SK-N-SH (cell line): ENCODE results near the gene SOX18. TPM values are rescaled to one million over a fixed set of nuclear protein-coding genes. Genes with fewer than 3 reads are reported as not detected.

Source experiments
- CTCF ChIA-PET: fragments of 300-600, 350-600 bp; formaldehyde crosslinking; extraction: SDS; loops from one replicate; lab custom pipeline; 2021; lab: Yijun Ruan, JAX
- POLR2A ChIA-PET: fragments of 350-600 bp; sonication (Branson Sonifier 250); formaldehyde crosslinking; extraction: SDS; loops from one replicate; lab custom pipeline; 2020; ENCODE audit warnings: antibody characterized with exemption, inconsistent platforms; lab: Yijun Ruan, JAX
- DNase-seq: peaks from one replicate; pipeline ENCODE4 v3.0.0; 2012
- H2AFZ ChIP-seq: fragments of 200-600 bp; sonication (generic); 2 replicates; pipeline ENCODE4 v1.8.1; 2016; ENCODE audit warnings: antibody characterized with exemption, mild to moderate bottlenecking, low read depth
- H3F3A ChIP-seq: fragments of 200-600 bp; sonication (generic); replicated peaks from 2 replicates; pipeline ENCODE3; 2016; ENCODE audit warnings: antibody characterized with exemption, mild to moderate bottlenecking; ENCODE audit not compliant: insufficient read depth
- H3K27ac ChIP-seq, 2 experiments: fragments of 200-500 bp in 1 of 2; fragments of 200-600 bp in 1 of 2; sonication (Bioruptor generic) in 1 of 2; sonication (generic), shearing (Covaris generic) in 1 of 2; 2 replicates each; pipeline versions ENCODE4 v1.5.1 to v1.6.1; 2014 to 2016; ENCODE audit warnings: low read depth in 2 of 2, inconsistent platforms in 1 of 2, low read length in 1 of 2, mild to moderate bottlenecking in 1 of 2, mixed read lengths in 1 of 2
- H3K27me3 ChIP-seq: fragments of 200-600 bp; sonication (generic), shearing (Covaris generic); 2 replicates; pipeline ENCODE4 v1.6.1; 2016; ENCODE audit warnings: mixed run types; ENCODE audit not compliant: insufficient read depth
- H3K36me3 ChIP-seq, 2 experiments: fragments of 200-500 bp in 1 of 2; fragments of 200-600 bp in 1 of 2; sonication (Bioruptor generic) in 1 of 2; sonication (generic) in 1 of 2; replicated peaks in 1 of 2; 2 replicates each; pipeline versions ENCODE3 to v1.5.1; 2014 to 2016; ENCODE audit warnings: low read length in 1 of 2, mild to moderate bottlenecking in 1 of 2; ENCODE audit not compliant: insufficient read depth in 2 of 2, control insufficient read depth in 1 of 2
- H3K4me1 ChIP-seq, 2 experiments: fragments of 200-500 bp in 1 of 2; fragments of 200-600 bp in 1 of 2; sonication (Bioruptor generic) in 1 of 2; sonication (generic), shearing (Covaris generic) in 1 of 2; 2 replicates each; pipeline versions ENCODE4 v1.5.1 to v1.6.1; 2014 to 2016; ENCODE audit warnings: low read depth in 1 of 2, low read length in 1 of 2, mixed run types in 1 of 2; ENCODE audit not compliant: insufficient read depth in 2 of 2, control insufficient read depth in 1 of 2
- H3K4me2 ChIP-seq: fragments of 200-600 bp; sonication (generic), shearing (Covaris generic); 2 replicates; pipeline ENCODE4 v1.6.1; 2017; ENCODE audit warnings: mixed run types
- H3K4me3 ChIP-seq, 2 experiments: fragments of 200-500 bp in 1 of 2; fragments of 200-600 bp in 1 of 2; sonication (Bioruptor generic) in 1 of 2; sonication (generic), shearing (Covaris generic) in 1 of 2; 2 replicates each; pipeline versions ENCODE4 v1.5.1 to v1.8.1; 2014 to 2016; ENCODE audit warnings: low read depth in 2 of 2, inconsistent platforms in 1 of 2, low read length in 1 of 2, mild to moderate bottlenecking in 1 of 2, mixed read lengths in 1 of 2, moderate library complexity in 1 of 2
- H3K79me2 ChIP-seq: fragments of 200-600 bp; sonication (generic); 2 replicates; pipeline ENCODE4 v1.8.1; 2017; ENCODE audit warnings: mild to moderate bottlenecking; ENCODE audit not compliant: insufficient read depth
- H3K9ac ChIP-seq: fragments of 200-600 bp; sonication (generic); 2 replicates; pipeline ENCODE4 v1.6.1; 2017; ENCODE audit warnings: mixed run types
- H3K9me2 ChIP-seq: fragments of 200-600 bp; sonication (generic); 2 replicates; pipeline ENCODE4 v1.6.1; 2017; ENCODE audit warnings: mixed run types
- H3K9me3 ChIP-seq: fragments of 200-600 bp; sonication (generic); 2 replicates; pipeline ENCODE4 v1.6.1; 2017; ENCODE audit warnings: mixed run types, mild to moderate bottlenecking, moderate library complexity
- H4K20me1 ChIP-seq: fragments of 200-600 bp; sonication (generic); 2 replicates; pipeline ENCODE4 v1.6.1; 2017; ENCODE audit warnings: mild to moderate bottlenecking, mixed run types; ENCODE audit not compliant: insufficient read depth
- CHD2 ChIP-seq: fragments of 150-350 bp; IDR thresholded peaks from 2 replicates; pipeline ENCODE4 v1.6.1; 2018; ENCODE audit warnings: low read length; ENCODE audit not compliant: partially characterized antibody
- ELF1 ChIP-seq: IDR thresholded peaks from 2 replicates; pipeline ENCODE4 v1.4.0; 2012
- EZH2phosphoT487 ChIP-seq: fragments of 200-600 bp; sonication (generic); IDR thresholded peaks from 2 replicates; pipeline ENCODE4 v1.6.1; 2017; ENCODE audit warnings: low read depth, mixed run types, mild to moderate bottlenecking, antibody characterized with exemption, moderate library complexity, borderline replicate concordance
- FOSL2 ChIP-seq: IDR thresholded peaks from 2 replicates; pipeline ENCODE4 v1.4.0; 2012; ENCODE audit warnings: low read depth, mild to moderate bottlenecking, moderate library complexity, borderline replicate concordance
- FOXJ3 ChIP-seq: sonication (generic); formaldehyde crosslinking; IDR thresholded peaks from 2 replicates; pipeline ENCODE4 v1.5.1; 2020; ENCODE audit warnings: mild to moderate bottlenecking, missing genetic modification reagents
- GATA2 ChIP-seq: sonication (generic); formaldehyde crosslinking; IDR thresholded peaks from 2 replicates; pipeline ENCODE4 v1.5.0; 2020; ENCODE audit warnings: mild to moderate bottlenecking, missing genetic modification reagents
- POLR2AphosphoS5 ChIP-seq: IDR thresholded peaks from 2 replicates; pipeline ENCODE4 v1.6.1; 2012; ENCODE audit warnings: low read depth, low read length
- RAD21 ChIP-seq: IDR thresholded peaks from 2 replicates; pipeline ENCODE4 v1.6.1; 2012; ENCODE audit warnings: mild to moderate bottlenecking, low read length
- RCOR1 ChIP-seq: fragments of 150-350 bp; IDR thresholded peaks from 2 replicates; pipeline ENCODE4 v1.6.1; 2017; ENCODE audit warnings: antibody characterized with exemption, low read length
- RFX5 ChIP-seq: IDR thresholded peaks from 2 replicates; pipeline ENCODE4 v1.6.1; 2012; ENCODE audit warnings: mild to moderate bottlenecking, improper control_type of control experiment, low read length
- RXRA ChIP-seq: IDR thresholded peaks from 2 replicates; pipeline ENCODE4 v1.4.0; 2012; ENCODE audit warnings: low read depth, mild to moderate bottlenecking, borderline replicate concordance
- SIN3A ChIP-seq: IDR thresholded peaks from 2 replicates; pipeline ENCODE4 v1.6.1; 2012; ENCODE audit warnings: low read depth, mild to moderate bottlenecking, low read length, moderate library complexity, borderline replicate concordance
- TAF1 ChIP-seq: IDR thresholded peaks from 2 replicates; pipeline ENCODE4 v1.6.1; 2012; ENCODE audit warnings: low read depth, mild to moderate bottlenecking, low read length, moderate library complexity, borderline replicate concordance
- TCF12 ChIP-seq: IDR thresholded peaks from 2 replicates; pipeline ENCODE4 v1.4.0; 2012
- WGBS: methylation state at CpG from one replicate; pipeline ENCODE4 v1.1.6; 2017; ENCODE audit warnings: low lambda C conversion rate; 5-methylcytosine and 5-hydroxymethylcytosine counted together
- polyA plus RNA-seq, 3 experiments: library from polyadenylated mRNA; depleted of rRNA; stranded (reverse); fragments of >200 nt; gene quantifications; 2 replicates each; pipeline ENCODE4 v1.2.3, GENCODE V29; 2012
- TF ChIP-seq, protein P1 (sequence below): IDR thresholded peaks from 2 replicates; pipeline ENCODE4 v1.4.0; 2012; ENCODE audit warnings: low read depth, borderline replicate concordance
- TF ChIP-seq, protein P2 (sequence below): IDR thresholded peaks from 2 replicates; pipeline ENCODE4 v1.4.0; 2012; ENCODE audit warnings: low read depth
- TF ChIP-seq, protein P3 (sequence below): IDR thresholded peaks from 2 replicates; pipeline ENCODE4 v1.6.1; 2012; ENCODE audit warnings: mild to moderate bottlenecking, low read depth, low read length, moderate library complexity
- TF ChIP-seq, protein P4 (sequence below): IDR thresholded peaks from 2 replicates; pipeline ENCODE4 v1.4.0; 2012; ENCODE audit warnings: low read depth, borderline replicate concordance
- TF ChIP-seq, protein P5 (sequence below): fragments of 200-600 bp; sonication (generic); IDR thresholded peaks from 2 replicates; pipeline ENCODE4 v1.6.1; 2017; ENCODE audit warnings: antibody characterized with exemption, mild to moderate bottlenecking, moderate library complexity

Gene SOX18
- polyA plus RNA-seq, 1 of the 3 experiments (the other 2 are of a cell fraction): not detected

DNA sequence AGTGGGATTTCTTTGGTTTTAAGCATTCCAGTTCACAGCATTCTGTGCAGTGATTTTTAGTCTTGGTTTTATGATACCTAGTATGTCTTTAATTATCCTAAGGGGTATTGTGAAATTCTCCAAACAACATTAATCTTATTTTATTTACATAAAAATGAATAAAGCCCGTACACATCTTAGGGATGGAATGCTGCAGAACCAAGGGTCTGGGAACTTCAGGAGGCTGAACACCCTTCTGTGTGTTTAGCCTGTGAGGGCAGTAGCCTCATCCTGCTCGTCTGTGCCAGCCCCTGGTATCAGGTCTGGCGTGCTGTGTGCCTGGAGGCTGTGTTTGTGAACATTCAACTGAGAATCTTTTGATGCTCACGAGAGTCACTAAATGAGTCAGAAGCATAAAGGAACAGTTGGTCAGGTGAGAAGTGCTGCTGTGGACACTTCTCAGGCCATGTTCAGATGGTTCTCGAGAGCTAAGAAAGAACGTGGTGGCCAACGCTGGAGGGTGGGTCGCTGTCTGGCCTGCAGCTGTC lies 38.7 kb downstream of the SOX18 start (continued):
- TF ChIP-seq, protein P1, sequence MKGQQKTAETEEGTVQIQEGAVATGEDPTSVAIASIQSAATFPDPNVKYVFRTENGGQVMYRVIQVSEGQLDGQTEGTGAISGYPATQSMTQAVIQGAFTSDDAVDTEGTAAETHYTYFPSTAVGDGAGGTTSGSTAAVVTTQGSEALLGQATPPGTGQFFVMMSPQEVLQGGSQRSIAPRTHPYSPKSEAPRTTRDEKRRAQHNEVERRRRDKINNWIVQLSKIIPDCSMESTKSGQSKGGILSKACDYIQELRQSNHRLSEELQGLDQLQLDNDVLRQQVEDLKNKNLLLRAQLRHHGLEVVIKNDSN: no peak
- TF ChIP-seq SIN3A: no peak
- no peak for TF ChIP-seq TAF1
- no peak for TF ChIP-seq CHD2
- no peak for TF ChIP-seq RXRA
- no peak for TF ChIP-seq EZH2phosphoT487
- TF ChIP-seq, protein P2, sequence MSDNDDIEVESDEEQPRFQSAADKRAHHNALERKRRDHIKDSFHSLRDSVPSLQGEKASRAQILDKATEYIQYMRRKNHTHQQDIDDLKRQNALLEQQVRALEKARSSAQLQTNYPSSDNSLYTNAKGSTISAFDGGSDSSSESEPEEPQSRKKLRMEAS: no peak
- TF ChIP-seq RCOR1: no peak

DNA sequence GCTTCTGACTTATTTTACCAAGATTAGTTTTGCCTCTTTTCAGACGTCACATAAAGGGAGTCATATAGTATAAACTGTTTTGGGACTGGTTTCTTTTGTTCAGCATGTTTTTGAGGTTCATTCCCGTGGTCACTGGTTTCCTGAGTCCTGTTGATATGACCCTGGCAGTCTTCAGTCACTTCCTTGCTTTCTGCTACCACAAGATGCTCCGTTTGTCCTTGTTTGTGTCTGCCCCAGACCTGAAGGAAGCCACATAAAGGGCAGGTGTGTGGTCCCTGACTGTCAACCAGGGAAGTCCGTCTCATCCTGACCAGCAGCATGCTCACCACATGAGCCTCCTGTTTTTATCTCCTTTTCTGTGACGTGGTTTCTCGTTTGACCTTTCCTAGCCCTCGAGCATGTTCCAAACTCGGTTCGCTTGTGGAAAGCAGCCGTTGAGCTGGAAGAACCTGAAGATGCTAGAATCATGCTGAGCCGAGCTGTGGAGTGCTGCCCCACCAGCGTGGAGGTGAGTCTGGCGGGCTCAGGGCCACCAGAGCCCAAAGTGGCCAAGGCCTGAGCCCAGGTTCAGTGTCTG lies 39.5 kb downstream of the SOX18 start:
- Histone ChIP-seq H3F3A (no peaks in the 10 kb centered on the region), H3K79me2 (peaks cover 29% of the 10 kb centered on the region), H3K4me3 (no peak overlapping the region), H3K27ac (no peak overlapping the region), H3K36me3 (peaks cover 43 to 53% of the 10 kb centered on the region in 2 experiments), H3K4me1 (no peaks in the 10 kb centered on the region), H3K4me2 (no peak overlapping the region), H3K27me3 (no peaks in the 10 kb centered on the region), H3K9me3 (no peaks in the 10 kb centered on the region), H2AFZ (no peak overlapping the region), H4K20me1 (no peaks in the 10 kb centered on the region), H3K9ac (no peak overlapping the region), H3K9me2 (no peaks in the 10 kb centered on the region)
- CTCF ChIA-PET: interaction anchor here (0.9 to 1.1 kb wide), 3 partner anchors 12 to 36 kb away, joined by 3 read pairs; no protein-coding TSS in a partner anchor
- no peak for DNase-seq
- TF ChIP-seq, protein P2: no peak
- TF ChIP-seq FOSL2: no peak
- TF ChIP-seq CHD2: no peak
- TF ChIP-seq, protein P3, sequence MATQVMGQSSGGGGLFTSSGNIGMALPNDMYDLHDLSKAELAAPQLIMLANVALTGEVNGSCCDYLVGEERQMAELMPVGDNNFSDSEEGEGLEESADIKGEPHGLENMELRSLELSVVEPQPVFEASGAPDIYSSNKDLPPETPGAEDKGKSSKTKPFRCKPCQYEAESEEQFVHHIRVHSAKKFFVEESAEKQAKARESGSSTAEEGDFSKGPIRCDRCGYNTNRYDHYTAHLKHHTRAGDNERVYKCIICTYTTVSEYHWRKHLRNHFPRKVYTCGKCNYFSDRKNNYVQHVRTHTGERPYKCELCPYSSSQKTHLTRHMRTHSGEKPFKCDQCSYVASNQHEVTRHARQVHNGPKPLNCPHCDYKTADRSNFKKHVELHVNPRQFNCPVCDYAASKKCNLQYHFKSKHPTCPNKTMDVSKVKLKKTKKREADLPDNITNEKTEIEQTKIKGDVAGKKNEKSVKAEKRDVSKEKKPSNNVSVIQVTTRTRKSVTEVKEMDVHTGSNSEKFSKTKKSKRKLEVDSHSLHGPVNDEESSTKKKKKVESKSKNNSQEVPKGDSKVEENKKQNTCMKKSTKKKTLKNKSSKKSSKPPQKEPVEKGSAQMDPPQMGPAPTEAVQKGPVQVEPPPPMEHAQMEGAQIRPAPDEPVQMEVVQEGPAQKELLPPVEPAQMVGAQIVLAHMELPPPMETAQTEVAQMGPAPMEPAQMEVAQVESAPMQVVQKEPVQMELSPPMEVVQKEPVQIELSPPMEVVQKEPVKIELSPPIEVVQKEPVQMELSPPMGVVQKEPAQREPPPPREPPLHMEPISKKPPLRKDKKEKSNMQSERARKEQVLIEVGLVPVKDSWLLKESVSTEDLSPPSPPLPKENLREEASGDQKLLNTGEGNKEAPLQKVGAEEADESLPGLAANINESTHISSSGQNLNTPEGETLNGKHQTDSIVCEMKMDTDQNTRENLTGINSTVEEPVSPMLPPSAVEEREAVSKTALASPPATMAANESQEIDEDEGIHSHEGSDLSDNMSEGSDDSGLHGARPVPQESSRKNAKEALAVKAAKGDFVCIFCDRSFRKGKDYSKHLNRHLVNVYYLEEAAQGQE: no peak
- TF ChIP-seq, protein P4, sequence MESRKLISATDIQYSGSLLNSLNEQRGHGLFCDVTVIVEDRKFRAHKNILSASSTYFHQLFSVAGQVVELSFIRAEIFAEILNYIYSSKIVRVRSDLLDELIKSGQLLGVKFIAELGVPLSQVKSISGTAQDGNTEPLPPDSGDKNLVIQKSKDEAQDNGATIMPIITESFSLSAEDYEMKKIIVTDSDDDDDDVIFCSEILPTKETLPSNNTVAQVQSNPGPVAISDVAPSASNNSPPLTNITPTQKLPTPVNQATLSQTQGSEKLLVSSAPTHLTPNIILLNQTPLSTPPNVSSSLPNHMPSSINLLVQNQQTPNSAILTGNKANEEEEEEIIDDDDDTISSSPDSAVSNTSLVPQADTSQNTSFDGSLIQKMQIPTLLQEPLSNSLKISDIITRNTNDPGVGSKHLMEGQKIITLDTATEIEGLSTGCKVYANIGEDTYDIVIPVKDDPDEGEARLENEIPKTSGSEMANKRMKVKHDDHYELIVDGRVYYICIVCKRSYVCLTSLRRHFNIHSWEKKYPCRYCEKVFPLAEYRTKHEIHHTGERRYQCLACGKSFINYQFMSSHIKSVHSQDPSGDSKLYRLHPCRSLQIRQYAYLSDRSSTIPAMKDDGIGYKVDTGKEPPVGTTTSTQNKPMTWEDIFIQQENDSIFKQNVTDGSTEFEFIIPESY: no peak
- TF ChIP-seq, protein P5, sequence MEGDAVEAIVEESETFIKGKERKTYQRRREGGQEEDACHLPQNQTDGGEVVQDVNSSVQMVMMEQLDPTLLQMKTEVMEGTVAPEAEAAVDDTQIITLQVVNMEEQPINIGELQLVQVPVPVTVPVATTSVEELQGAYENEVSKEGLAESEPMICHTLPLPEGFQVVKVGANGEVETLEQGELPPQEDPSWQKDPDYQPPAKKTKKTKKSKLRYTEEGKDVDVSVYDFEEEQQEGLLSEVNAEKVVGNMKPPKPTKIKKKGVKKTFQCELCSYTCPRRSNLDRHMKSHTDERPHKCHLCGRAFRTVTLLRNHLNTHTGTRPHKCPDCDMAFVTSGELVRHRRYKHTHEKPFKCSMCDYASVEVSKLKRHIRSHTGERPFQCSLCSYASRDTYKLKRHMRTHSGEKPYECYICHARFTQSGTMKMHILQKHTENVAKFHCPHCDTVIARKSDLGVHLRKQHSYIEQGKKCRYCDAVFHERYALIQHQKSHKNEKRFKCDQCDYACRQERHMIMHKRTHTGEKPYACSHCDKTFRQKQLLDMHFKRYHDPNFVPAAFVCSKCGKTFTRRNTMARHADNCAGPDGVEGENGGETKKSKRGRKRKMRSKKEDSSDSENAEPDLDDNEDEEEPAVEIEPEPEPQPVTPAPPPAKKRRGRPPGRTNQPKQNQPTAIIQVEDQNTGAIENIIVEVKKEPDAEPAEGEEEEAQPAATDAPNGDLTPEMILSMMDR: no peak
- TF ChIP-seq GATA2 (CRISPR knock-in tag): no peak
- no peak for TF ChIP-seq TCF12
- no peak for TF ChIP-seq RFX5
- no peak for TF ChIP-seq FOXJ3 (CRISPR knock-in tag)
- TF ChIP-seq RXRA: no peak
- TF ChIP-seq ELF1: no peak
- no peak for TF ChIP-seq POLR2AphosphoS5
- TF ChIP-seq RAD21: no peak
- POLR2A ChIA-PET: no interaction called here
- WGBS: 93% methylated on average over 13 of the region's 13 CpGs
